ENCODE measurements around the gene IDH3G. TPM values are rescaled to one million over a fixed set of nuclear protein-coding genes. Genes with fewer than 3 reads are reported as not detected.

Gene IDH3G
- polyA plus RNA-seq, 3 donors, result 115 to 201 (median 130) TPM

GRCh38 chrX:153832728-153833127, 38.6 kb upstream of the IDH3G start:
- peak overlapping the region in 1 of 2 donors; percentile 49 for H3K4me3 Mint-ChIP-seq

GRCh38 chrX:153831429-153832150, 37.4 kb upstream of the IDH3G start:
- no peak overlapping the region for H3K4me2 ChIP-seq (replicated peaks; ENCODE audit: extremely low read depth, low read length, poor library complexity, severe bottlenecking)
- H3K9ac ChIP-seq (ENCODE audit: insufficient read depth, low read length, poor library complexity, severe bottlenecking), result no peak overlapping the region
- H3K36me3 ChIP-seq (replicated peaks in 1 of 2; ENCODE audit: control insufficient read depth in 1 of 2, insufficient read depth in 2 of 2, low read length in 2 of 2), result no peaks in the 10 kb centered on the region
- Mint-ChIP-seq H3K4me1 (no peaks in the 10 kb centered on the region), H3K36me3 (no peaks in the 10 kb centered on the region), H3K9me3 (peaks cover 0 to 28% (median 20%) of the 10 kb centered on the region in 7 donors), H3K4me3 (peak overlapping the region in 1 of 2 donors; percentile 78), H3K27ac (no peak overlapping the region), H3K27me3 (ENCODE audit: low read depth in 3 of 3) (peaks cover 48 to 65% (median 62%) of the 10 kb centered on the region in 3 donors)
- intact Hi-C loops (cut with micrococcal nuclease), result no loop called here
- no peaks in the 10 kb centered on the region for H4K20me1 ChIP-seq (ENCODE audit: insufficient read depth, low read length)
- peaks cover 40 to 61% of the 10 kb centered on the region in 2 donors for H3K27me3 ChIP-seq (ENCODE audit: control insufficient read depth in 2 of 2, insufficient read depth in 2 of 2, low read length in 2 of 2)
- no peak overlapping the region for H3K4me3 ChIP-seq (replicated peaks in 1 of 3; ENCODE audit: low read depth in 2 of 3, low read length in 3 of 3)
- no peak for DNase-seq
- no peak for TF ChIP-seq CTCF (IDR thresholded peaks at IDR 0.05)
- 74% methylated on average over 3 of the region's 23 CpGs for WGBS (ENCODE audit: insufficient coverage)
- peaks cover 0 to 21% of the 10 kb centered on the region in 2 donors for H3K9me3 ChIP-seq (replicated peaks in 1 of 2; ENCODE audit: control insufficient read depth in 1 of 2, insufficient read depth in 1 of 2, low read length in 2 of 2)
- no peak overlapping the region for H2AFZ ChIP-seq (ENCODE audit: insufficient read depth, low read depth, low read length, poor library complexity, severe bottlenecking)
- no peak overlapping the region for H3K27ac ChIP-seq (ENCODE audit: low read depth in 1 of 2, low read length in 2 of 2)
- no peaks in the 10 kb centered on the region for H3K4me1 ChIP-seq (ENCODE audit: control insufficient read depth in 1 of 2, insufficient read depth in 2 of 2, low read length in 2 of 2)
- no peaks in the 10 kb centered on the region for H3K79me2 ChIP-seq (ENCODE audit: insufficient read depth, low read length)

More at GRCh38 chrX:153832728-153833127, 38.6 kb upstream of the IDH3G start:
- no peaks in the 10 kb centered on the region for H3K4me1 Mint-ChIP-seq
- H3K79me2 ChIP-seq (ENCODE audit: insufficient read depth, low read length), result no peaks in the 10 kb centered on the region
- intact Hi-C loops (cut with micrococcal nuclease), result no loop called here
- H3K36me3 Mint-ChIP-seq, result no peaks in the 10 kb centered on the region
- 94% methylated on average over 7 of the region's 10 CpGs for WGBS (ENCODE audit: insufficient coverage)
- H3K4me3 ChIP-seq (replicated peaks in 1 of 3; ENCODE audit: low read depth in 2 of 3, low read length in 3 of 3), result no peak overlapping the region
- H3K4me1 ChIP-seq (ENCODE audit: control insufficient read depth in 1 of 2, insufficient read depth in 2 of 2, low read length in 2 of 2), result no peaks in the 10 kb centered on the region
- no peak overlapping the region for H3K27ac Mint-ChIP-seq
- no peaks in the 10 kb centered on the region for H4K20me1 ChIP-seq (ENCODE audit: insufficient read depth, low read length)
- peaks cover 30 to 50% of the 10 kb centered on the region in 2 donors for H3K27me3 ChIP-seq (ENCODE audit: control insufficient read depth in 2 of 2, insufficient read depth in 2 of 2, low read length in 2 of 2)
- H3K9me3 Mint-ChIP-seq, result peaks cover 0 to 28% (median 19%) of the 10 kb centered on the region in 7 donors
- no peak overlapping the region for H3K9ac ChIP-seq (ENCODE audit: insufficient read depth, low read length, poor library complexity, severe bottlenecking)
- DNase-seq, result no peak
- no peak overlapping the region for H2AFZ ChIP-seq (ENCODE audit: insufficient read depth, low read depth, low read length, poor library complexity, severe bottlenecking)
- no peak overlapping the region for H3K4me2 ChIP-seq (replicated peaks; ENCODE audit: extremely low read depth, low read length, poor library complexity, severe bottlenecking)
- H3K9me3 ChIP-seq (replicated peaks in 1 of 2; ENCODE audit: control insufficient read depth in 1 of 2, insufficient read depth in 1 of 2, low read length in 2 of 2), result peaks cover 0 to 21% of the 10 kb centered on the region in 2 donors
- H3K36me3 ChIP-seq (replicated peaks in 1 of 2; ENCODE audit: control insufficient read depth in 1 of 2, insufficient read depth in 2 of 2, low read length in 2 of 2), result no peaks in the 10 kb centered on the region
- TF ChIP-seq CTCF (IDR thresholded peaks at IDR 0.05), result no peak
- peaks cover 38 to 56% (median 54%) of the 10 kb centered on the region in 3 donors for H3K27me3 Mint-ChIP-seq (ENCODE audit: low read depth in 3 of 3)
- no peak overlapping the region for H3K27ac ChIP-seq (ENCODE audit: low read depth in 1 of 2, low read length in 2 of 2)
